Breast epithelium (tissue), 3 donors: ENCODE measurements around the gene SP9.

Experiments
- CTCF ChIP-seq, 3 donors: fragments of 450-650 bp; IDR thresholded peaks; one replicate each; pipeline ENCODE4 v1.5.1; 2016 to 2017; ENCODE audit warnings: antibody characterized with exemption in 3 of 3, mild to moderate bottlenecking in 3 of 3, moderate library complexity in 3 of 3
- POLR2A ChIP-seq: fragments of 450-650 bp; IDR thresholded peaks from one replicate; pipeline ENCODE4 v1.6.1; 2016; ENCODE audit warnings: antibody characterized with exemption, mild to moderate bottlenecking, moderate library complexity

DNA sequence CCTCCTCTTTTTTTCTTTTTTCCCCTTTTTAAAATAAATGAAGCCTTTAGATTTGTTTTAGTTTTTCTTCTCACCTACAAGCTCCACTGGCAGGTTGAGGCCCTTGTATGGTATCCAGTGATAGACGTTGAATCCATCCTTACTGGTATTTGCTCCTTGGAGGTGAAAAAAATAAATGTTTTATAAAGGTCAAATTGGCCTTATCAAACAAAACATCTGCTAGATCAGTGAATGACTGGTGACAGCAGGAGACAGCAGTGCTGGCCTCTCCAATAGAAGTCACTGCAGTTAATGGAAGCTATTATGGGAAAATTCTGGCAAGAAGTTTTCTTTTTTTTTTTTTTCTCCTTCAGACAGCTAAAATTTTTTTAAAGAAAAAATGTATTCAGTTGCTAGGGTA, 12.6 kb upstream of the SP9 start:
- TF ChIP-seq CTCF (IDR thresholded peaks at IDR 0.05) (no peak), POLR2A (no peak)
